ENCODE data around the gene CLASP1.
"Not testable (repeated sequence)": the region's sequence is repeated elsewhere in the genome, so short reads cannot be mapped to it uniquely, and the experiment has no call there.

CLASP1 gene

DNA sequence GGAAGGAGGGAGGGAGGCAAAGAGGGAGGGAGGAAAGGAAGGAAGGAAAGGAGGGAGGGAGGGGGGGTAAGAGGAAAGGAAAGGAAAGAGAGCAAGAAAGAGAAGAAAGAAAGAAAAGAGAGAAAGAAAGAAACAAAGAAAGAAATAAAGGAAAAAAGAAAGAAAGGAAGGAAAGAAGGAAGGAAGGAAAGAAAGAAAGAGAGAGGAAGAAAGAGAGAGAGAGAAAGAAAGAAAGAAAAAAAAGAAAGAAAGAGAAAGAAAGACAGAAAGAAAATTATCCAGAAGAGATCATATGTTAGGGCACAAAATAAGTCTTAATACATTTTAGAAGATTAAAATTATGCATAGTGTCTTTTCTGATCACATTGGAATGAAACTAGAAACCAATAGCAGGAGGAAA, 339.9 kb downstream of the CLASP1 start:
- DNase-seq (ENCODE audit: low spot score): no peak
- TF ChIP-seq, protein P1, sequence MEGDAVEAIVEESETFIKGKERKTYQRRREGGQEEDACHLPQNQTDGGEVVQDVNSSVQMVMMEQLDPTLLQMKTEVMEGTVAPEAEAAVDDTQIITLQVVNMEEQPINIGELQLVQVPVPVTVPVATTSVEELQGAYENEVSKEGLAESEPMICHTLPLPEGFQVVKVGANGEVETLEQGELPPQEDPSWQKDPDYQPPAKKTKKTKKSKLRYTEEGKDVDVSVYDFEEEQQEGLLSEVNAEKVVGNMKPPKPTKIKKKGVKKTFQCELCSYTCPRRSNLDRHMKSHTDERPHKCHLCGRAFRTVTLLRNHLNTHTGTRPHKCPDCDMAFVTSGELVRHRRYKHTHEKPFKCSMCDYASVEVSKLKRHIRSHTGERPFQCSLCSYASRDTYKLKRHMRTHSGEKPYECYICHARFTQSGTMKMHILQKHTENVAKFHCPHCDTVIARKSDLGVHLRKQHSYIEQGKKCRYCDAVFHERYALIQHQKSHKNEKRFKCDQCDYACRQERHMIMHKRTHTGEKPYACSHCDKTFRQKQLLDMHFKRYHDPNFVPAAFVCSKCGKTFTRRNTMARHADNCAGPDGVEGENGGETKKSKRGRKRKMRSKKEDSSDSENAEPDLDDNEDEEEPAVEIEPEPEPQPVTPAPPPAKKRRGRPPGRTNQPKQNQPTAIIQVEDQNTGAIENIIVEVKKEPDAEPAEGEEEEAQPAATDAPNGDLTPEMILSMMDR (IDR thresholded peaks at IDR 0.05; ENCODE audit: extremely low read depth, missing control alignments): no peak

DNA sequence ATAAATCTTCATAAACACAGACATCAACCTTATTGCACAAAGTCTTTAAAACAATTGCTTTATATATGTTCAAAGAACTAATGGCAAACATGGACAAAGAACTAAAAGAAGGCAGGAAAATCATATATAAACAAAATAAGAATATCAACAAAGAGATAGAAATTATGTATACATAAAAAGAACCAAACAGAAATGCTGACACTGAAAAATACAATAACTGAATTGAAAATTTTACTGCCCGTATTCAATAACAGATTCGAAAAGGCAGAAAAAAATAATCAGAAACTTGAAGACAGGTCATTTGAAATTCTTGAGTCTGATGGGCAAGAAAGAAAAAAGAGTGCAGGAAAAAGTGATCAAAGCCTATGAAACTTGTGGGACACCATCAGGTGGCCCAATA, 342.2 kb downstream of the CLASP1 start:
- no peak for DNase-seq (ENCODE audit: low spot score)
- TF ChIP-seq, protein P1 (IDR thresholded peaks at IDR 0.05; ENCODE audit: extremely low read depth, missing control alignments): no peak

DNA sequence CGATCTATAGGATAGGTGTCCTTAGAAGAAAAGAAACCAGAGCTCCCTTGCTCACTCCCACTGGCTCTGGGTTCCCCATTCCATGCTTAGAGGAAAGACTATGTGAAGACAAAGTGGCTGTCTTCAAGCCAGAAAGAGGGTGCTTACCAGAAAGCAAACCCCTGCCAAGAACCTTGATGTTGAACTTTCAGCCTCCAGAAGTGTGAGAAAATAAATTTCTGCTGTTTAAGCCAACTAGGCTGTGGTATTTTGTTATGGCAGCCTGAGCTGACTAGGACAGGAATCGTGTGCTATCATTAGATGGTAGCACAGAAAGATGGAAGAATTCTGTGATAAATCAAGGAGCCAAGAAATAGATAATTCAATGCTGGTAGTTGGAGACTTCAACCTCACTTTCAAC, 344.3 kb downstream of the CLASP1 start:
- TF ChIP-seq, protein P1 (IDR thresholded peaks at IDR 0.05; ENCODE audit: extremely low read depth, missing control alignments): no peak
- DNase-seq (ENCODE audit: low spot score): no peak

DNA sequence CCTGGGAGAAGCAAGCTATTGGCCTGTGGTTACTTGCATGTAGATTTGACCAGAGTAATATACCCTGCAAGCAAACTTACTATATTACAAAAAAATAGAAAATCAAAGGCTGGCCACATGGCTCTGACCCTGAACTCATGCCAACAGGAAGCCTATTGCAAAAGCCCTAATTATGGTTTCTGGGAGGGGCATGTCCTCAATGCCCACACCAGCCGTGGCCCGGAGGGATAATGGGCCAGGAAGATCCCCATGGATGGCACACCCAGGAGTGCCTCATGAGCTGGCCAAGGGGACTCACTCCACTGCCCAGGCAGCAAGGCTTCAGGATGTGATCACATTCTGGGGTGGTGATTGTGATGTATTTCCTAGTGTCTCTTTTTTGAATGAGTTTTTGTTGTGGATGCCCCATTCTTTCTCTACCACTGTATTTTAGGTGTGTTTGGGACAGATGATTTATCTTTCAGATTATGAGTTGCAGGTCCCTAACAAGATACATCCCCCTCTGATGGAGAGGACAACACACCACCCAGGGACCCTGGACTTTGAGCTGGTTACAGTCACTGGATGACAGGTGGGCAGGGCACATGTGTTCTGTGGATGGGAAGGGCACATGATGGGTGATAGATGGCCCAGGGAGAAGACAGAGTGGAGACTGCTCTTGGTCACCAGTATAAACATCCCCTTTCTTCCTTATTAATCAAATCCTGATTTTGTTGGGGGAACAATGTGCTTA, 345.6 kb downstream of the CLASP1 start:
- DNase-seq (ENCODE audit: low spot score): no peak
- TF ChIP-seq, protein P1 (IDR thresholded peaks at IDR 0.05; ENCODE audit: extremely low read depth, missing control alignments): no peak

DNA sequence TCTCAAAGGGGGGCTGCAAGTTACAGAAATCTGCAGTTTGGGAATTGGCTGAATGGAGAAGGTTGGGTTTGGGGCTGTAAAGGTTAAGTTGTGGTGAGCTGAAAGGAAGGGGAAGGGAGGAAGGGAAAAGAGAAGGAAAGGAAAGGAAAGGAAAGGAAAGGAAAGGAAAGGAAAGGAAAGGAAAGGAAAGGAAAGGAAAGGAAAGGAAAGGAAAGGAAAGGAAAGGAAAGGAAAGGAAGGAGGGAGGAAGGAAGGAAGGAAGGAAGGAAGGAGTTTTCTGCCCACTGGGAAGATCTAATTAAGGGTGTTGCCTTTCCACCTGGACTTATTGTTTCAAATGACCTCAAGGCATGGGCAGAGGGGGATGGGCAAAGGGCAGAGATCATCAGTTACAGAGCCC, 348.1 kb downstream of the CLASP1 start:
- not testable (repeated sequence) for DNase-seq (ENCODE audit: low spot score)

DNA sequence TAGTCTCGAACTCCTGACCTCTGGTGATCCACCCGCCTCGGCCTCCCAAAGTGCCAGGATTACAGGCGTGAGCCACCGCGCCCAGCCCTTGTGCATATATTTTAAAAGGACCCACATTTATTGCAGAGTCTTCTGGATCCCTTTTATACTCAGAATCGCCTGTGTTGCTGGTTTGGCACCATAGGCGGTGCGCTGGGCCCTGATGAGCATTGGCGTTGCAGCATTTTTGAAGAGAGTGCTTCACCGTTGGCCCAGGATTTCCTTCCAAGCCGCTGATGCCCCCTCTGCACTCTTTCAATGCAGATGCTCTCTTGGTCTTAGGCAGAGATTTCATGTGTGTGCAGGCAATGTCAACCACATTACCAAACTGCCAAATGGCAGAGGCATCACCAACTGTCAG, 350.8 kb downstream of the CLASP1 start:
- no peak for DNase-seq (ENCODE audit: low spot score)
- TF ChIP-seq, protein P1 (IDR thresholded peaks at IDR 0.05; ENCODE audit: extremely low read depth, missing control alignments): no peak

DNA sequence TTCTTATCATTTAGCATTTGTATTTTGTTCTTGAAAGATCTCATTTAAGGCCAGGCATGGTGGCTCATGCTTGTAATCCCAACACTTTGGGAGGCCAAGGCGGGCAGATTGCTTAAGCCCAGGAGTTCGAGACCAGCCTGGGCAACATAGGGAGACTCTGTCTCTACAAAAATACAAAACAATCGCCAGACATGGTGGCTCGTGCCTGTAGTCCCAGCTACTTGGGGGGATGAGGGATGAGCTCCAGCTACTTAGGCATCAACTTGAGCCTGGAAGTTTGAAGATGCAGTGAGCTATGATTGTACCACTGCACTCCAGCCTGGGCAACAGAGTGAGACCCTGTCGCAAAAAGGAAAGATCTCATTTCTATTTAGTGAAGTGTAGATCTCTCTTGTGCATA, 351.4 kb downstream of the CLASP1 start:
- DNase-seq (ENCODE audit: low spot score): not testable (repeated sequence)

DNA sequence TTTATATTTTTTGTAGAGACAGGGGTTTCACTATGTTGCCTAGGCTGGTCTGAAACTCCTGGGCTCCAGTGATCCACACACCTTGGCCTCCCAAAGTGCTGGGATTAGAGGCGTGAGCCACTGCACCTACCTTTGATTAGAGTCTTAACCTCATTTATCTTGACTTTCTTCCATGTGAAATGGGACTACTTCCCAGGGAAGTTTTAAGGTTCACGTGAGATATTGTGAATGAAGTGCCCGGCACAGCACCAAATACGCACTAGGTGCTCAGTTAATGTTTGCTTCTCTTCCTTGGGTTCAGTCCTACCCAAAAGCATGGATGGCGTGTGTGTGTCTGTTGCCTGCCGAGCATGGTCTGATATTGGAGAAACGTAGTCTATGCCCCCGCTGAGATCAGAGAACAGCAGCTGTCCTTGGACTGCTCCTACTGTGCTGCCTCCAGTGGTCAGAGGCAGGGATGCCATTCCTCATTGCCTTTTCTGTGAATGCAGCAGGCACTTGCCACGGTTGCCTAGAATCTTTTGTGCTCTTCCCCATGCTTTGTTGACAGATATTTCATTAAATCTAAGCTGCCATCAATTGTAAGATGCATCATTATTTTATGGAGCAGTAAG, 351.9 kb downstream of the CLASP1 start:
- TF ChIP-seq, protein P1 (IDR thresholded peaks at IDR 0.05; ENCODE audit: extremely low read depth, missing control alignments): no peak
- no peak for DNase-seq (ENCODE audit: low spot score)
